ENCODE data around the gene FMO1. TPM values are rescaled to one million over a fixed set of nuclear protein-coding genes. Genes with fewer than 3 reads are reported as not detected.
"Not testable (repeated sequence)": the region's sequence is repeated elsewhere in the genome, so short reads cannot be mapped to it uniquely, and the experiment has no call there.

Gene FMO1
- total RNA-seq, 1 donor from 2014 or later = not detected

DNA sequence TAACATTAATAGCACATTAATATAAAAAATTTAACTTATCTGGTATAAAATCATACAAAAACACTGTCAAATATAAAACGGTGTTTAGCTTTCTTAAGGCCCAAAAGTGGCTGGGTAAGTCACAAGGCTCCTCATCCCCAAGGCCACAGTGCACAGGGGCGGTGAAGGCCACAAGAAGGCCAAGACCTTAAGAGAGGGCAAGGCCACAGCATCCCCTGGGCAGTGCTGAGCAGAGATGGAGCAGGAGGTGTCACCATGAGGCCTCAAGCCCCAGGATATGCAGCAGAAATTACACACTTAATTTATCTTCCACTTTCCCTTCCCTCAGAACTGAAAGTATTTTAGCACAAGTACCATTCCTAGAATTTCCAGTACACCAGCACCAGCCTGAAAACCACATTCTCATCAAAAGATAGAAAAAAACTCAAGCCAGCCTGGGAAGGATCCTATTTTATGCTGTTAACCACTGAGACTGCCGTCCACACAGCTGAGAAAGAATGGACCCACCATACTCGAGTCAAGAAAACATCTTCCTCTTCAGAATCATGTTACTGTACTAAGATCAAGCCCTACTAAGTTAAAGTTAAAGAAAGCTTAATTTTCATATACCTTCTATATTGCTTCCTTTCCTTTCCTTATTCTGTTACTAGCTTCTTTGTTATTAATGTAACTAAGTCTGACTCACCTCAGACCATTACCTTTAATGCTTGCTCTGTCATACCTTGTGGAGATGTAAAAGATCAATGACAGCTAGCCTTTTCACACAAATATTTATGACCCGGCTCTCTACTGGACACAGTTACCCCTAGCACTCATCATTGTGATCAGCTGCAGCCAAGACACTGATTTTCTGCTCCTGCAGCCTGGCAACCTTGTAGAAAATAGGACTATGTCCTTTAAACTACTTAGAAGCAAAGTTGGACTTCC, 26.4 kb upstream of the FMO1 start:
- no peak for DNase-seq (ENCODE audit: low spot score)

GRCh38 chr1:171222936-171223335, 25.4 kb upstream of the FMO1 start:
- Mint-ChIP-seq H3K27ac (peak overlapping the region; percentile 61), H3K9me3 (peaks cover 9% of the 10 kb centered on the region), H3K4me1 (peaks cover 42% of the 10 kb centered on the region), H3K27me3 (ENCODE audit: insufficient read depth, low read depth) (peaks cover 7% of the 10 kb centered on the region), H3K36me3 (peaks cover 2% of the 10 kb centered on the region), H3K4me3 (no peak overlapping the region)
- H3F3A ChIP-seq (ENCODE audit: low read depth) = peaks cover 42% of the 10 kb centered on the region
- no peaks in the 10 kb centered on the region for H3K79me2 ChIP-seq (ENCODE audit: low read depth)
- no peaks in the 10 kb centered on the region for H4K20me1 ChIP-seq (ENCODE audit: low read depth)
- no peak for DNase-seq (ENCODE audit: low spot score)
- no peak overlapping the region for H2AFZ ChIP-seq (replicated peaks)
- no peak overlapping the region for H3K4me3 ChIP-seq
- peaks cover 1% of the 10 kb centered on the region for H3K9me3 ChIP-seq (ENCODE audit: low read depth)
- no peak overlapping the region for H3K9ac ChIP-seq
- H3K4me2 ChIP-seq = peak overlapping the region; percentile 32
- no peak for TF ChIP-seq EZH2 (IDR thresholded peaks at IDR 0.05)
- no peak for TF ChIP-seq CTCF (IDR thresholded peaks at IDR 0.05)
- TF ChIP-seq EZH2phosphoT487 (IDR thresholded peaks at IDR 0.05) = no peak
- H3K27ac ChIP-seq = no peak overlapping the region
- H3K36me3 ChIP-seq = no peaks in the 10 kb centered on the region
- H3K4me1 ChIP-seq = peaks cover 65% of the 10 kb centered on the region
- H3K27me3 ChIP-seq = no peaks in the 10 kb centered on the region

More for the DNA sequence above, 26.4 kb upstream of the FMO1 start:
- H3K9me3 ChIP-seq (ENCODE audit: low read depth) = peaks cover 8% of the 10 kb centered on the region
- Mint-ChIP-seq H3K27ac (peak overlapping the region; percentile 61), H3K4me1 (peaks cover 42% of the 10 kb centered on the region), H3K9me3 (peaks cover 17% of the 10 kb centered on the region), H3K27me3 (ENCODE audit: insufficient read depth, low read depth) (peaks cover 7% of the 10 kb centered on the region), H3K36me3 (peaks cover 2% of the 10 kb centered on the region), H3K4me3 (no peak overlapping the region)
- H3K9ac ChIP-seq = no peak overlapping the region
- no peaks in the 10 kb centered on the region for H3K27me3 ChIP-seq
- peak overlapping the region; percentile 99 for H3K27ac ChIP-seq
- peaks cover 42% of the 10 kb centered on the region for H3F3A ChIP-seq (ENCODE audit: low read depth)
- peak overlapping the region; percentile 77 for H3K4me2 ChIP-seq
- H2AFZ ChIP-seq (replicated peaks) = no peak overlapping the region
- no peak for TF ChIP-seq EZH2 (IDR thresholded peaks at IDR 0.05)
- TF ChIP-seq CTCF (IDR thresholded peaks at IDR 0.05) = no peak
- no peak for TF ChIP-seq EZH2phosphoT487 (IDR thresholded peaks at IDR 0.05)
- H3K4me1 ChIP-seq = peaks cover 65% of the 10 kb centered on the region
- no peaks in the 10 kb centered on the region for H4K20me1 ChIP-seq (ENCODE audit: low read depth)
- no peak overlapping the region for H3K4me3 ChIP-seq
- no peaks in the 10 kb centered on the region for H3K36me3 ChIP-seq
- no peaks in the 10 kb centered on the region for H3K79me2 ChIP-seq (ENCODE audit: low read depth)

DNA sequence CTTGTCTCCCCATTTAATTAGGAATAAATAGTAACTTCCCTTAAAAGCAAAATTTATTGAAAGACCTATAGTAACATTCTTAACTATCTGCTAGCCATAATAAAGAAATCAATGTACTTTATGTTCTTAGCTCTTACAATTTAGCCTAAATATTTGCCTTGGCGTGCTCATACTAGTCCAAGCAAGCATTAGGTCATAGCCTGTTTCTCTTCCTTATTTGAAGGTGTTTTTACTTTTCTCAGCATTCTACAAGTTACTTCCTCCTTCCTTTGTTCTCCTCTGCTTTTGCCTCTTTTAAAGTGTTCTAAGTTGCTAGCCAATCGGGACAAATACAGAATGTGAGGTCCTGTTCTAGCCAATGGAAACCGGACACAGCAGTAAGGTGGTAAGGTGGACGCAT, 24.0 kb upstream of the FMO1 start:
- DNase-seq (ENCODE audit: low spot score); H3K36me3 ChIP-seq; H3K4me3 ChIP-seq; H3K27me3 Mint-ChIP-seq (ENCODE audit: insufficient read depth, low read depth); H3K36me3 Mint-ChIP-seq; H3K27me3 ChIP-seq; H3K9me3 Mint-ChIP-seq; H3K9ac ChIP-seq; H3K4me3 Mint-ChIP-seq; H3K4me2 ChIP-seq; H4K20me1 ChIP-seq (ENCODE audit: low read depth); H3K27ac Mint-ChIP-seq; H3K9me3 ChIP-seq (ENCODE audit: low read depth); H3K79me2 ChIP-seq (ENCODE audit: low read depth): not testable (repeated sequence)
- H2AFZ ChIP-seq (replicated peaks) = peak overlapping the region; percentile 81
- peaks cover 31% of the 10 kb centered on the region for H3F3A ChIP-seq (ENCODE audit: low read depth)
- peak overlapping the region; percentile 27 for H3K27ac ChIP-seq
- peaks cover 36% of the 10 kb centered on the region for H3K4me1 Mint-ChIP-seq
- H3K4me1 ChIP-seq = peaks cover 57% of the 10 kb centered on the region
